ENCODE measurements around the gene GSK3B. TPM values are rescaled to one million over a fixed set of nuclear protein-coding genes. Genes with fewer than 3 reads are reported as not detected.

Gene GSK3B
- polyA plus RNA-seq, 10 donors, result 21.6 to 34.3 (median 28.3) TPM

DNA sequence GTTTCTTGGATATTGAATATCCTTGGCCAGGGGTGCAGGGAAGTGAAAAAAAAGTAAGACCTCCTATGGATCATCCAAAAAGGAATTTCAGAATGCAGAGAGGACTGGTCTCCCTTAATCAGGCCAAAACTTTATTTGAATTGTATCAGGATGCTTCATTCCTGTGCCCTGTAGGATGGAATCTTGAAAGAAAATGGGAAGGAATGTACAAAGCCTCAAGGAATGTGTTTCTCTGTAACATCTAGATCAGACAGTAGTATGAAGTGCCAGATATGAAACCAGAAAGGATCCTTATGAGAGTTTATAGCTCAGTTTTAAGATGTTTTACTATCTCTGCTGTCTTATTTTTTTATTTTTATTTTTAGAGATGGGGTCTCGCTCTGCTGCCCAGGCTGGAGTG, 6.5 kb upstream of the GSK3B start:
- DNase-seq, result no peak

DNA sequence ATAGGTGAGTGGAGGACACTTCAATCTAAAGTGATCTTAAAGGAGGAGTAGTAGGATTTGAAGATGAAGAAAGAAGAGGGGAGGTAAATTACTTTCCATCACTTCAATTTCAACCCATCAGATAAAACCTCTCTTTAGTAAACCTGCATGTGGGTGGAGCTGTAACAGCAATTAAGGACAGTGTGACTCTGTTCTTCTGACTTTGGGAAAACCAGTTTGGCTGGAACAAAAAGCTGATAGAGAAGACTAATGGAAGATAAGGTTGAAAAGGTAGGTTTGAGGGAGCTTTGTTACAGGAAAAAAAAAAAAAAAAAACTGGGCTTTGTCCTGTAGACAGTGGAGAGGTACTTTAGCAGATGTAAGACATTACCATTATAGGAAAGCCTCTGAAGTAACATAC, 4.5 kb upstream of the GSK3B start:
- no peak for DNase-seq

DNA sequence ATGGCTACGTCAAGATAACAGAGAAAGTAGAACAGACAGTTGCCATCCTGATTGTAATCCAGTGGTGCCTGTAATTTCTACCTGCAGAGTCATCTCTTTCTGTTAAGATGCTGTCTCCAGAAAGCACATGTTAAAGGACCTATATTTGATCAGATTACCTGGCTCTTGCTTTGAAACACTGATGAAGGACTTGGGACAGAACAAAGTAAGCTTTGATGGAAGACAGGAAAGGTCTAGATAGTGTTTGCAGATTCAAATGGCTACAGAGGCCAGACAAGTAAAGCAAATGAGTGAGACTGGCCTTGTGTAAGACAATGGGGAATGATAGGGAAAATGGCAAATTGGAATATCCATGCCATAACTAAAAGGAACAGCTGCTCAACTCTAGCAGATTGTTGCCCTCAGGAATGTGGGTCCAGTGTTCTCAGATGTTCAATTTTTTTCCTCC, 1.8 kb upstream of the GSK3B start:
- no peak for DNase-seq

DNA sequence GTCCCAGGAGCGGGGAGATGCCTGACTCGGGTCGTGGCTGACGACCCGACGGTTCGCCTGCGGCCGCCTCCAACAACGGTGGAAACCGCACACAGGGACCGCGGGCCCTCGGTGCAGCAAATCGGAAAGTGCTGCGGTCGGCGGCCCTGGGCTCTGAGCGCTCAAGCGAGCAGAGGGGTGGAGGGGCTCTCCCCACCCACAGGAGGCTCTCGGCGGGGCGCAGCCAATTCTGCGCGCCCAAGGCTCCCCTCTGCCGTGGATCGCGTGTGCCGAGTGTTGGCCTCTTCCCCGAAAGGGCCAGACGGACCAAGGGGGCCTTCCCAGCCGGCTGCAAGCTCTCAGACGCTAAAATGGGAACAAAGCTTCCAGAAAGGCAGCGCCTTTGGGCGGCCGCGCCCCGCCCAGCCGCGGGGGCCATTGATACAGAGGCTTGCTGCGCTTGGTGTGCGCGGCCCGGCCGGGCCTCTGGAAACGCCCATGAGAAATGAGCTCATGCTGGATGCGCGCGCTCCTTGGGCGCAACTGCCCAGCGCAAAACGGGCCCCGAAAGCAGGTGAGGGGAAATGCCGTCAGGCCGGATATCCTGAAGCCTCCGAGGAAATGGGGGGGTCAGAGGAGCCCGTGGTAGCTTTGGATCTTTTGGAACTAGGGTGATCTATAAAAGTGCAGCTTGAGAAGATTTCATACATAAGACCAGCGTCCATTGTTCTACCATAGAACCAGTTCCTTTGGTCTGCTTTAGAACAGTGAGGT, 1.2 kb upstream of the GSK3B start:
- DNase-seq, result peak; percentile 88 to 97 (median 92)

DNA sequence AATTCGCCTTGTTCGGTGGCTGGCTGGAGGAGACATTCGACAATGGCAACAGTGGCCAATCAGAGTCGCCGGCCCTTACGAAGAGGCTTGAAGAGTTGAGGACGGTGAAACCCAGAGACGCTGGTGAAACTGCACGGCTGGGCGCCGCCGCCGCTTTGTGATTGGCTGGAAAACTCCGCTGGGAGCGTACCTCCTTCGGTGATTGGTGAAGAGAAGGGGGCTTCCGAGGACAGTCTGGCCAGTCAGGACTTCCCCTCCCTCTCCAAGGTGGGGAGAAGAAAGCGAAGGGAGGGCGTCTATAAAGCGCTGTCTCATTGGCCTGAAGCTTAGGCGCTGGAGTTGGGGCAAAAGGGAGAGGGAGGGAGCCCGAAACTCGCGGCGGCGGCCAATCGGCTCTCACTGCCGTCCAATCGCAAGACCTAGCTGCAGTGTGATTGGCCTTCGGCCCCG, 554 bp upstream of the GSK3B start:
- DNase-seq, result peak; percentile 100

DNA sequence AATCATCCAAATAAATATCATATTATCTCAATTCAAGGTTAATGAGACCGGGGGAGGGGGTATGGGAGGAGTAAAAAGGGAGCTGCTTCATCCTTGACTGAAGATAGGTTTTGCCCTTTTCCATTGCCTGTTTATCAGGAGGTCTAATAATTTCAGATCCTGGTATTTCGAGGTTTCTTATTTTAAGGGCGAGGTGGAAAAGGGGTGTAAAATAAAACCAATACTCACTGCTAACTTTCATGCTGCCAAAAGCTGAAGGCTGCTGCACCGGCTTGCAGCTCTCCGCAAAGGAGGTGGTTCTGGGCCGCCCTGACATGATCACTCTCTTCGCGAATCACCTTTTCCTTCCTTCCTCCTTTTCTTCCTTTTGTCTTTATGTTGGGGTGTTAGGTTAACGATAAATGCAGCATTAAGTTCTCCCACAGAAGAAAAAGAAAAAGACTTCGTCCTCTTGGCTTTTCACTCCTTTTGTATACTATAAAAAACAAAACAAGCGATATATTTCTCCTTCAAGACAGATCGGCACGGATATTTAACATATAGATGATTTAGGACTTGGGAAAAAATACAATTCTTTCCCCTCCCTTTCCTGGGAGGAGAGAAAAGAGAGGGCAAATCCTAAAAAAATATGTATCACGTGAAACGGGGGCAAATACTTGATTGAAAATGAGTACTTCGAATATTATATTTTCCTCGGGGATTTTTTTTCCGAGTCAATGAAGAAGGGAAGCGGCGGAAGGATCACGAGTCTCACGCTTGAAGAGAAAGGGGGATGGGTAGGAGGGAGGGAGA, 932 bp downstream of the GSK3B start:
- DNase-seq, result peak; percentile 72 to 88 (median 88)

DNA sequence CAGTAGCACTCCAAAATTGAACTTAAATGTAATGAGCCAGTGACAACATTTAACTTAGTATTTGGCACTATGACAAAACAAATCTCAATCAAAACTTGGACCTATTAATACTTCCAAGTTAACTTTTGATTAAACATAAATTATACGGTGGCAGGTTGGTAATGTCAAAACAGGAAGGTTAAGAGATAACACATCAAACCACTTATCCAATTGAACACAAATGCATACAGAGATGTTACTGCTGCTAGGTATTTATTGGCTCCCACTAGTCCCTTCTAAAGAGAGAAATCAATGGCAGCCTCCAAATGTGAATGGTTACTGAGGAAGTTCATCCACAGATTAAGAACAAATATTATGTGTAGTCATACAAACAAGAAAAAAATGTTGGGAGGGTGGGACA, 1.8 kb downstream of the GSK3B start:
- peak in 1 of 3 donors; percentile 36 for DNase-seq

DNA sequence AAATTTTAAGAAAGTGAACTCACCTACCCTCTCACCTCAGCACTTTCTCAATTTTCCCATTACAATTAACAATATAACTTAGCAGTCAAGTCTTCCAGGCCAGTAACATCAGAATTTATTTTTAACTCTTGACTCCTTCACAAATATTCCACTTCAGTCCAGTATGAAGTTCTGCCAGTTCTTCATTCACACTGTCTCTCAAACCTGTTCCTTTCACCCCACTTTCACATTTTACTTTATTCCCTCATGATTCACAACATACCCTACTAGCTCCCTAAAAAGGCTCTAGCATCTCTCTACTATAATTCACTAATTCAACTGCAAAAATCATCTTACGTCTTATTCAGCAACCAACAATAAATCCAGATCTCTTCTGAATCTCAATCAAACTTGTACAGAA, 3.8 kb downstream of the GSK3B start:
- DNase-seq, result no peak

DNA sequence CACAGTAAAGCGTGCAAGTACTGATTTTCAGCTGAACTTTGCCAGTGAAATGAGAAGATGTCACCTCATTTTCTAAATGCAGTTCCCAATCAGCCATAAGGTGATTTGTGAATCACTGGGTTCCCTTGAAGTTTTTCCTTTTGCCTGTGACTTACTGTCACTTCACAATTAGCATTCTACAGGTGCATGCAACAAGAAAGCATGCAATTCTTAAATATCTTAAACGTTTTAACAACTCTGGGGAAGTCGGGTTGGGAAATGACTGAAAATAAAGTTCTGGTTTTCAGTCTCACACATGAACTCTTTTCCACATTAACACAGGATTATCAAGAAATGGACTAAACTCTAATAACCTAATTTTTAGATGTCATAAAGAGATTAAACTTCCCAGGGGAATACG, 5.2 kb downstream of the GSK3B start:
- DNase-seq, result no peak

DNA sequence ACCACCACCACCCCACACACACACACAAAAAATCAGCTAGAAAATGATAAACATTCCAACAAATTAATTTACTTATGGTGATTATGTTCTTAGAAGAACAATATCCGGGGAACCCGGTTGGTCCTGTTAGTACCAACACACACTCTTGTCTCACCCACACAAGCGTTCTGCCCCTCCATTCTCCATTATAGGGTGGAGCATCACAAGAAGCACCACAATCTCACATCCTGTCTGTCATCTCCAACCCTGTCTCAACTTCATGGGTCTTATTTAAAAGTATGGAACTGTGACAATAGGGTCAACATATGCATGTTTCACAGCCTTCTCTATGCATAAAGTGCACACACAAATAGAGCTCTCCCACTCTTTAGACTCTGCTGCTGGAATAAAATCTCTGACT, 5.6 kb downstream of the GSK3B start:
- DNase-seq, result no peak

DNA sequence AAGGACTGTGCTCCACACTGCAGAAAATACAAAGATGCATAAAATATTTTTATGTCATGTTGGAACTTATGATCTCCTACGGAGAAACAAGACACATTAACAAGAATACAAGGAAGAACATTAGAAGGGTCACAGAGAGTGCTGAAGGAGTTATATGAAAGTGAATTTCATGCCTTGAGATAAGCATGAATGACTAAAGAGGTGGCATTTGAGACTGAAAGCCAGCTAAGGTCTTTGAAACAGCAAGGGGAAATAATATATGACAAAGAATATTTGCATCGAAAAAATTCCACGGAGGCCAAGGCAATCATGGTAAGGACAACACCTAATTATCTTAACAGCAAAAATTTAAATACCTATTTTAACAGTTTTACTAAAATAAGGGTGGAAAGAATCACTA, 12.5 kb downstream of the GSK3B start:
- no peak for DNase-seq

DNA sequence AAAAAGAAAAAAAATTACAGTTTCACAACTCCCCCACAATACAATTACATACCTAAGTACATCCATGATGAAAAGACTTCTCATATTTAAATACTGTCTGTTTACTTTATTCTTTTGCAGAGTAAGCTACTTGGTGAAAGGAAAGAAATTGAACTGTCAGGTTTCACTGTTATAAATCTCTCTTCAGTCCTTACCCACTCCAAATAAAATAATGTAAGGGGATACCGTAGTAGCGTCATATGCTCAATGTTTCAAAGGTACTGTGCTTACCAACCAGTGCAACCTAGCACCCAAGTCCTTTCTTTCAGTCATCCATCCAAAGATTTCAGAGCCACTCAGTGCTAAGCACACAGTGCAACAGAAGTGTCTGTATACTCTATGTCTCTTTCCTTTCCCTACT, 13.4 kb downstream of the GSK3B start:
- DNase-seq, result no peak

DNA sequence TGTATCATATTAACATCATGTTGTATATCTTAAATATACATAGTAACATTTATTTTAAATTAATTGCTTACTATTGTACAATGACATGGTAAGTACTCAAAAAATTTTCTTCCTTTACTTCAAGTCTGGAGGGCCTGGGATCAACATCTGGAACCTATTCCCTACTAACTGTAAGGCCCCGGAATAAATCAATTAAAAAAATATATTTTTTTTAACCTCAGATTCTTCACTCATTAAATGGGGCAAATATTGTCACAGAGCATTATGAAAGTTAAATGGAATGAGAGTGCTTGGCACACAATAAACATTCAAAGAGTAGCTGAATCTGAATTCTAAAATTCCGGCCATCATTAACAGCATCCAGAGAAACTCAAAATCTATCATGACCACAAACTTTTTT, 16.5 kb downstream of the GSK3B start:
- no peak for DNase-seq

DNA sequence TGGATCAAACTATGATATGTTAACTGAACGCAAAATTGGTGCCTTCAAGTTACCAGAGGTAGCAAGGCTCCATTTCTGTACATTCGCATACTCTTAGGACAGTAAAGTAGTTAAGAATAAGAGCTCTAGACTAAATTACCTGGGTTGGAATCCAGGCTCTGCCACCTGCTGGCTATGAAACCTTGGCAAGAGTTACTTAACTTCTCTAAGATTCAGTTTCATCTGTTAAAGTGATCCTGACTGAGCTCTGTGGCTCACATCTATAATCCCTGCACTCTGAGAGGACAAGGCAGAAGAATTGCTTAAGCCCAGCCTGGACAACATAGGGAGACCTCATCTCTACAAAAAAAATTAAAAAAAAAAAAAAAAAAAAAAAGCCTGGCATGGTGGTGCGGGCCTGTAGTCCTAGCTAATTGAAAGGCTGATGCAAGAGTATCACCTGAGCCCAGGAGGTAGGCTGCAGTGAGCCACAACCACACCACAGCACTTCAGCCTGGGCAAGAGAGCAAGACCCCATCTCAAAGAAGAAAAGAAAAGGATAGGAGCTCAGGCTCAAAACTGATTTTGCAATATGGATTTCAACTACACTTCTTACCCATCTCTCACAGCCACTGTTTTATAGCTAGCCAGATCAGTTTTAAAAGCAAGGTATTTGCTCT, 21.3 kb downstream of the GSK3B start:
- DNase-seq, result no peak

DNA sequence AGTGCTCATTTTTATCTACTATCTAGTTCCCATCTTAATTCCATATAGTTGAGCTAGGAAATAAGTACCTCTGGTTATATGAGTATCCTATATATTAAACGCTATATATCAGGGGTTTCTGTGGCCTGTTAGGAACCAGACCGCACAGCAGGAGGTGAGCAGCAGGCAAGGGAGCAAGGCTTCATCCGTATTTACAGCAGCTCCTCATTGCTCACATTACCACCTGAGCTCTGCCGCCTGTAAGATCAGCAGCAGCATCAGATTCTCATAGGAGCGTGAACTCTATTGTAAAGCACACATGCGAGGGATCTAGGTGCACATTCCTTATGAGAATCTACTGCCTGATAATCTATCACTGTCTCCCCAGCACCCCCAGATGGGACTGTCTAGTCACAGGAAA, 23.0 kb downstream of the GSK3B start:
- no peak for DNase-seq

DNA sequence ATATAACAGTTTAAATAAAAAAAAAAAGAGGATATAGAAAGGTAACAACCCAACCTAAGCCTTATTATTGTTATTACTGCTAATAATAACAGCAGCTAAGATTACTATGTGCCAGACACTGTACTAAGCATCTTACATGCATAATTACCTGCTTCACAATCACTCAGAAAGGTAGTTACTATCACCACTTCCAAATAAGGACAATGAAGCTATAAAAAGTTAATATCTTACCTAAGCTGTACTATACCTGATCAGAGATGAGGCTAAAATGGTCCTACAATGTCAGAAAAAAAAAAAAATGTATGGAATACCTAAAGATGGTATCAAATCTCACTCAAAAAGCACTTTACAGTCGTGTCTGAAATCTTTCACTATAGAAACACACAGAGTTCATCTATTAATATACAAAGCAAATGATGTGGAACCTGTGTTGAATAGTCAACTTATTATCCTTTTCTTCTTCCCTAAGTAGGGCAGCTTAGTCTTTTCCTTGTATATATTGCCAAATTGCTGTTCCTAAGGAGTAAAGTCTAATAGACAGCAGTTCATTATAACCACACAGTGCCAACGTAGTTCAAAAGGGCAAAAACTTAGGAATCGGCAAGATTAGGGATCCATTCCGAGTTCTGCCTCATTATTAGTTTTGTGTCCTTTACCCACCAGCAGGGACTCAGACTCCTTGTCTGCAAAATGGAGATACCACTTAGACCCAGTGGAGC, 23.8 kb downstream of the GSK3B start:
- DNase-seq, result no peak

DNA sequence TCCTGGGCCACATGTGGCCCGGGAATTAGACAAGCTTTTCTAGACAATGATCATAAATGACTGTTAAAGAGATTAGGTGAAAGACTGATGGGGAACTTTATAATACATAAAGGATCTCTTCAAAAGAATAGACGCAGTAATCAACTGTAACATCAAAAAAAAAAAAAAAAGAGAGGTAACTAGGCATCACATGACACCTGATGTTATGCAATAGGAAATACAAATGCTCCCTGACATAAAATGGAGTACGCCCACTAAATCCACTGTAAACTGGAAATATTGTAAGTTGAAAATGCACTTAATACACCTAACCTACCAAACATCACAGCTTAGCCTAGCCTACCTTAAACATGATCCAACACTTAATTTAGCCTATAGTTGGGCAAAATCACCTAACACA, 27.2 kb downstream of the GSK3B start:
- DNase-seq, result no peak

DNA sequence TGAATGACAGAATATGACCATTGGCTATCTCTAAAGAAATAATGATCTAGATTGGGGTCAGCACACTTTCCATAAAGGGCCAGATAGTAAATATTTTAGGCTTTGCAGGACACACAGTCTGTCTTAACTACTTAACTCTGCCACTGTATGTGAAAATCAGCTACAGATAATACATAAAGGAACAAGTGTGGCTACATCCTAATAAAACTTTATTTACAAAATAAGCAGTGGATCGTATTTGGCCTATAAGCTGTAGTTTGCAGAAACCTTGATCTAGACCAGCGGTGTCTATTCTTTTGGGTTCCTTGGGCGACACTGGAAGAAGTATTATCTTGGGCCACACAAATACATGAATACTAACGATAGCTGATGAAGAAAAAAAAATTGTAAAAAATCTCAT, 27.6 kb downstream of the GSK3B start:
- no peak for DNase-seq

DNA sequence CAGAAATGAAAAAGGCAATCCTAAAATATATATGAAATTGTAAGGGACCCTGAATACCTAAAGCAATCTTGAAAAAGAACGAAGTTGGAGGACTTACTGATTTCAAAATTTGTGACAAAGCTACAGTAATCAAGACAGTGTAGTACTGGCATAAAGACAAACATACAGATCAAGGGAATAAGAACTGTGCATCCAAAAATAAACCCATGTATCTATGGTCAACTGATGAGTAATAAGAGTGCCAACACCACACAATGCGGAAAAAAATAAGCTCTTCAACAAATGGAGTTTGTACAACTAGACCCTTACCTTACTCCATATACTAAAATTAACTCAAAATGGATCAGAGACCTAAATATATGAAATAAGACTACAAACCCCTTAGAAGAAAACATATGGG, 29.6 kb downstream of the GSK3B start:
- no peak for DNase-seq

DNA sequence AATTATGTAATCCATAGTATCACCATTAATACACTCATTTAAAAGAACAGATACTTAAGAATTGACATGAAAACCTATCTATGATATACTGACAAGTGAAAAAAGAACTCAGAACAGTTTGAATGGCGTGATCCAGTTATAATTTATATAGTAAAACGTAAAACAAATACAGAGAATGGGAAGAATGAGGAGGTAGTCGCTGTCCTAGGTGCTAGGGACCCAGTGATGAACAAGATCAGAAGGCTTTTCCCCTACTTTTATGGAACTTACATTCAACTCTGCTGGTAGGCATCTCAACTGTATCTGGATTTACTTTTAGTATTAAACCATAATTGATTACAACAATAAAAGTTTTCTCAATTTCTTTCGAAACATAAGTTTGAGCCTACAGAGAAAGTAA, 31.8 kb downstream of the GSK3B start:
- no peak for DNase-seq

DNA sequence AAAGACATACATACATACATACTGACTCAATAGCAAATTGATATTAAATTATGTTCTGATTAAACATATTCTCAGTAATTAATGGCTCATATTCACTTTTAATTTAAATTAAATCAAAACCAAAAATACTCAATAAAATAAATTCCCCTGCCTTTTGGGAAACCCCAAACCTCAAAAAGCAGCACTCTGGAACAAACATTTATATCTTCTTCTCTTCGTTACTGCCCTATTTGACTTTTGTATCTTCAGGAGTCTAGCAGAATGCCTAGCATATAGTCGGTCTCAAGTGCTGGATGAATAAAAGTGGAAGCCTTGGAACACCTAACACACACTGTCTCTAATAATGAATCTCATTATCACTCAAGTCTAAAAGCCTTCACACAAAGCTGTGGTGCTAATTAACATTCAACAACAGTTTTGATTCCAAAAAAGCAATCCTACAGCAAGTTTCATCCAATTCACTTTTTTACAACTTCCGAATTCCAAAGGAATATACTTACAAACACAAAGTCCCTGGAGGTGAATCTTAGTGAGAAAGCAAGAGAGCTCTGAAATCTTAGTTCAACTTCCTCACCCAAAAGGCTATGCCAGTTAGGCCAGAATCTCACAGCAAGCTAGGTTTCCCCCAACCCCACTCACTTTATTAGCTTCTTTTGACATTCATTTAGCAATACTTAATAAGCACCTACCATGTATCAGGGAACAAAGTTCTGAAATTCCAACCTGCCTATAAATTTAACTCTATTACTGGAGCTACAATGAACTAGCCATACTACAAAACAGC, 35.0 kb downstream of the GSK3B start:
- DNase-seq, result no peak
